Astrocyte (in vitro differentiated cells and primary cell): ENCODE results near the gene ADGRF1.

ENCODE experiments used
- EZH2 ChIP-seq: IDR thresholded peaks from 2 replicates; pipeline ENCODE4 v1.6.1; 2012; ENCODE audit warnings: mild to moderate bottlenecking, low read length, inconsistent platforms; ENCODE audit not compliant: insufficient read depth
- TF ChIP-seq, protein P1 (sequence below): IDR thresholded peaks from 2 replicates; pipeline ENCODE4 v1.5.1; 2011; ENCODE audit warnings: low read depth, mild to moderate bottlenecking, inconsistent platforms, low read length, moderate library complexity; ENCODE audit not compliant: insufficient read depth

DNA sequence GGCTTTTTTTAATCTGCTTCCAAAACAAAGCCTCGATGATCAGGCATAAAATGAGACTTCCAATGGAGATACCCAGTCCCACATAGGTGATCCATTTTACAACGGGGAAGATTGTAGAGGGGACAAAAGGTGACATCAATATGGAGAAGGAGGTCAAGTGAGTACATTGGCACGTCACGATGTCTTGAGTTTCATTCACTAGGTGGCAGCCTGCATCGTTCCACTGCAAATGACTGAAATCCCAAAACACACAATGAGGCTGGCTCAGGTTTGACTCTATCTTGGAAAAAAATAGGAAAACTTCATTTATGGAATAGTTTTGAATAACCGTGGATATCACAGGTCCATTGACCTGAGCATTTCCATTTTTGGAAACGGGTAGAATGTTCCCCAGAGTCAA is 32.5 kb downstream of the ADGRF1 start:
- TF ChIP-seq, protein P1, sequence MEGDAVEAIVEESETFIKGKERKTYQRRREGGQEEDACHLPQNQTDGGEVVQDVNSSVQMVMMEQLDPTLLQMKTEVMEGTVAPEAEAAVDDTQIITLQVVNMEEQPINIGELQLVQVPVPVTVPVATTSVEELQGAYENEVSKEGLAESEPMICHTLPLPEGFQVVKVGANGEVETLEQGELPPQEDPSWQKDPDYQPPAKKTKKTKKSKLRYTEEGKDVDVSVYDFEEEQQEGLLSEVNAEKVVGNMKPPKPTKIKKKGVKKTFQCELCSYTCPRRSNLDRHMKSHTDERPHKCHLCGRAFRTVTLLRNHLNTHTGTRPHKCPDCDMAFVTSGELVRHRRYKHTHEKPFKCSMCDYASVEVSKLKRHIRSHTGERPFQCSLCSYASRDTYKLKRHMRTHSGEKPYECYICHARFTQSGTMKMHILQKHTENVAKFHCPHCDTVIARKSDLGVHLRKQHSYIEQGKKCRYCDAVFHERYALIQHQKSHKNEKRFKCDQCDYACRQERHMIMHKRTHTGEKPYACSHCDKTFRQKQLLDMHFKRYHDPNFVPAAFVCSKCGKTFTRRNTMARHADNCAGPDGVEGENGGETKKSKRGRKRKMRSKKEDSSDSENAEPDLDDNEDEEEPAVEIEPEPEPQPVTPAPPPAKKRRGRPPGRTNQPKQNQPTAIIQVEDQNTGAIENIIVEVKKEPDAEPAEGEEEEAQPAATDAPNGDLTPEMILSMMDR = no peak
- no peak for TF ChIP-seq EZH2
